Smooth muscle cell of the brain vasculature (primary cell): Measurements from ENCODE around the gene MS4A7.

Source experiments
- DNase-seq: peaks from one replicate; pipeline ENCODE4 v3.0.0-alpha.2; 2012; ENCODE audit warnings: low read depth, low spot score

Gene MS4A7

DNA sequence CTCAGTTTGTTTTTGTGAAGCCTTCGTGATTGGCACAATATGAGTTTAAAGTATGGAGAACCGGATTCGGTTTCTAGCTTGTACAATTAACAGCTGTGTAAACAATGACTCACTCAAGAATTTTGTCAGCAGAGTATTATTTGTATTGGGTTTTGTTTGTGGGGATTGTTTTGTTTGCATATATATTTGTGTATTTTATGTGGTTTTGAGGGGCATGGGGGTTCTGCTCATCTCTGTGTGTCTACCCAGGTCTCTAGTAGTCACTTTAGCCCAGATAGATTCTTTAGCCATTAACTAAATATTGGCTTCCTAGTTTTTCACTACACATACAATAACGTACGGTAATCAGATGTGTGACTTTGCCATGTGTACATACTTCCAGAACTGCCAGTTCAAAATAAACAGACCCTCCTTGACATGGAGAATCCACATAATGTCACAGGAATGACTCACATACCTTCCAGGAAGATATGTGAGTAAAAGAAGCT lies 7.5 kb upstream of the MS4A7 start:
- DNase-seq: no peak

DNA sequence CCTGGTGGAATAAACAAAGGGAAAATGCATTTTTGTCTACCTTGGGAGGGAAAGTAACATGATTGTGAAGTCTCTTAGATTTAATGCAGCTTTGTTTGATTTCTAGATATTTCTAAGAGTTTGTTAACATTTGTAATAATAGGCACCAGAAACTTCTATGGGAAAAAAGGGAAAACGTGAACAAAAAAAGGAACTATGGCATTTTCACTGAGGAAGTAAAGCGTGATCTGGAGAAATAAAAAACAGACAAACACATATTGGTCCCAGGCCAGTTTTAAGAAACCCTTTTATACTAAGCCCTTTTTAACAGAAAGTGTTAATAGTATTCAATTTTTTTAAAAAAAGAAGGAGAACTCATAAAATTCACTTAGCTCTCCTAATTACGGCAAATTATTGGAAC lies 6.9 kb upstream of the MS4A7 start:
- DNase-seq: no peak

- no peak for DNase-seq
These were observed 6.5 kb upstream of the MS4A7 start for GRCh38 chr11:60371854-60372253.

DNA sequence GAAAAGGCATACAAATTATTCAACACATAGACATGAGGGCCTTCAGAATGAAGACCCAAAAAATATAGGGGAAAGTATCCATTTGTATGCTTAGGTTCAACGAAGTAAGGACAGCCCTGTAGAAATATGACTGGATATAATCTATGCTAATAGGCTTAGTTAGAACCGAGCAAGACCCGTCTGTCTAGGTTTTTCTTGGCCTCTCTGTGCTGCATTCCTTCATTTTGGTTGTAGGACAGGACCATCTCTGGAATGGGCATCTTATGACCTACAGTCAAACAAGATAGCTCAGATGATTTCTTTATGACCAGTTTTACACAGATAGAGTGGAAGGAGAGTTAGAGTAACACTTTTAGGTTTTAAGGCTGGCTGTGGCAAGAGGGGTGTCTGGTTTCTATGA lies 5.6 kb upstream of the MS4A7 start:
- DNase-seq: no peak

DNA sequence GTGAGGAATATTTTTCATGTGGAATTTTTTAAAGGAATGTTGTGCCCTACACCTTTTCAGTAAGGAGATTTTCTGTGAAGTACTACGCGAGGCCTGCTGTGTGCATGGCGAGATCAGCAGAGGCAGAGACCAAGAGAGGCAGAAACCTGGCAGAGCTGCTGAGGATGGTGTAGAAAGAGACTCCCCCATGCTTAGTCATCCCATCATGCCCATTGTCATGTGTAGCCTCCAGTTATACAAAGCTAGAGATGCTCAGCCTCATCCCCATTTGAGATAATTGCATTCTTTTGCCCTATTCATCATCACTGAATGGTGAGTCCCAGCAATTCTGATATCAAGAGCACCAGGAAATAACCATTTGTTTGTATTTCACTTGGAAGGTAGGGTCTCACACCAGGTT lies 3.0 kb upstream of the MS4A7 start:
- DNase-seq: no peak

- DNase-seq: no peak
These were observed 1.7 kb upstream of the MS4A7 start for GRCh38 chr11:60376601-60377000.

DNA sequence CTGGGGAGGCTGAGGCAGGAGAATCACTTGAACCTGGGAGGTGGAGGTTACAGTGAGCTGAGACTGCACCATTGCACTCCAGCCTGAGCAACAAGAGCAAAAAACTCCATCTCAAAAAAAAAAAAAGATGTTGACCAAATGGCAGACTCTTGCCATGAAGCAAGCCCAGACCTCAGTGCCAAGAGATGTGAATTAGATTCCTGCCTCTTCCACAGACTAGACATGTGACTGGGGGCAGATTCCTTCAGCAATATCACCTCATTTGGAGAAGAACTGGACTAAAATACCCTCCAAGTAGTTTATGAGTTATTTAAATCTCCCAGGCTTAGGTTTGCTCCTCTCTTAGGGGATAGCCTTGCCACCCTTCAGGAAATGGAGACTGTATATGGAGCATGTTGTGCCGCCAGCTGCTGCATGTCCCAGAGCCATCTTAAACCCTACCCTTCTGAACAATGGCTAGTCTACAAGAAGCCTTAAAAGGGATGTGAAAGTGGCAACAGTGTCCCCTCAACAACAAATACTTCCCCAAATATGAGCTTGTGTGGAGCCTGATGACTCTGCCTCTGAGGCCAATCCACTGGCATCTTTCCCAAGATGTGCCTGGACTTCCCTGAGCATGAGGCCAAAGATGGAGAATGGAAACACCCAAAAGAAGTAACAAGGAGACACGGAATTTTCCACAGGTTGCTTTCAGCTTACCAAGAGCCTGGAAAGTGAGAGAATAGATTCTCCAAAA lies 763 bp upstream of the MS4A7 start:
- no peak for DNase-seq

GRCh38 chr11:60389279-60389910 lies 11.1 kb downstream of the MS4A7 start:
- no peak for DNase-seq

DNA sequence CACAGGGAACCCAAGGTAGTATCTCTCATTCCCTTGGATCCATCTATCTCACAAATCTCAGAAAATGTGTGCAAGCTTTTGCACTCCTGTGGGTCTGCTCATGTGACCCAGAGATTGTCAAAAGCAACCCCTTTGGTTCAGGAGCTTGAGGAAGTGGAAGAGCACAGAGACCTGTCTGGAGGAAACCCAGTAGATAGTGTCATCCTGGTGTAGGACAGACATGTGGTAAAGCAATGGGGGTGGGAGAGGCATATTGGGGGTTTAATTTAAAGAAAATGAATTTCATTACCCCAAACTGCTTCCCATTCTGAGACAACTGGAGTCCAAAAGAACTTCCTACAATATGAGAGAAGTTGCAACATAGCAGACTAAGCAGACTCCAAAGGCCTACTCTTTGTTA lies 12.1 kb downstream of the MS4A7 start:
- DNase-seq: no peak

GRCh38 chr11:60392361-60392760 lies 14.0 kb downstream of the MS4A7 start:
- no peak for DNase-seq

GRCh38 chr11:60393016-60393415 lies 14.7 kb downstream of the MS4A7 start:
- no peak for DNase-seq

- no peak for DNase-seq
These were observed 16.5 kb downstream of the MS4A7 start for GRCh38 chr11:60394666-60395380.

- DNase-seq: no peak
These were observed 18.1 kb downstream of the MS4A7 start, which contains the start of gene MS4A14 for GRCh38 chr11:60396382-60396781. MS4A14 (plus strand) TSS chr11:60396459; CDS start chr11:60396579, 120 bp downstream.

DNA sequence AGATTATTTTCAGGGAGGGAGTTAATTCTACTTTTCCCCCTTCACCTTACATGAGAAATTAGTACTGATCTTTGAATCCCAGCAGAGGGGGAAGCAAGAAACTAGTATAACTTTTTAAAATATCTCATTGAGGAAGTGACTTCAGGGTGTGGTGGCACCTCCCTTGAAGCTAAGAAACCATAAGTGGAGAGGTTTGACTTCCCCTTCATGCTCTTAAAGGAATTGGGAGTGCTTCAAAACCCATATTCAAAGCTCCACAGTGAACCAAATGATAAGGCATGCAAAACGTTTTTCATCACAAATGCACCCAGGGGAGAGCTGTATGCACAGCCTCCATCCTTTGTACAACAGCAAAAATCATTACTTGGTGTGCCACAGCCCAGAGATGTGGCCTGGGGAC lies 18.5 kb downstream of the MS4A7 start:
- no peak for DNase-seq

DNA sequence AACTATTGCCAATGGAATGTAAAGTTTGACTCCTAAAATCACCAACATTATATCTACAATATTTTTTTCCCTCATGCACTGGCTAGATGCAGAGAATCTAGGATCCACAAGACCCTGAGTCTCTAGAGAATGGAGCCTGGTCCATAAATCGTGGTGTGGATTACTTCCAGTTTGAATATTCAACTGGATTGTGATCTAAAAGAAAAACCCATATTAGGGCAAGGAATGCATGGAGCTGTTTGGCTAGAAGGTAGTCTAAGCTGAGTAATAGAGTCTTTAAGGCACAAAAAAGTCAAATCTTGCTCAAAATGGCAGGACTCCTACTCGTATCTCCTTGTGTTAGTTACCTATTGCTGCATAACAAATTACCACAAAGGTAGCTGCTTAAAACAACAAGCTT lies 41.7 kb downstream of the MS4A7 start:
- no peak for DNase-seq

- DNase-seq: no peak
These were observed 44.3 kb downstream of the MS4A7 start for GRCh38 chr11:60422609-60423008.

DNA sequence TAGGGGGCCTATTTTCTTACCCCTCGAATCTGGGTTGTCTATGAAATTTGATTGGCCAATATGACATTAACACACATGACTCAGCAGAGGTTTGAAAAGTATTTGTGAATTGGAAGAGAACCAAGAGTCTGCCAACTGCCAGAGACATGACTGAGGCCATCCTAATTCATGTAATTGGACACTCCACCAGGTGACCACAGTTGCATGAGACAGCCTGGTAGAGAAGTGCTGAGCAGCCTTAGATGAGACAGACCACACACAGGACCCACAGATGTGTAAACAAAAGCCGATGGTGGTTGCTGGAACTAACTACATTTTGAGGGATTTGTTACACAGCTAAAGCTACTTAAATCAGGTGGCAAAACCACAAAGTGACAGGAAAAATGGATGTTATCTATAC lies 50.2 kb downstream of the MS4A7 start:
- no peak for DNase-seq

DNA sequence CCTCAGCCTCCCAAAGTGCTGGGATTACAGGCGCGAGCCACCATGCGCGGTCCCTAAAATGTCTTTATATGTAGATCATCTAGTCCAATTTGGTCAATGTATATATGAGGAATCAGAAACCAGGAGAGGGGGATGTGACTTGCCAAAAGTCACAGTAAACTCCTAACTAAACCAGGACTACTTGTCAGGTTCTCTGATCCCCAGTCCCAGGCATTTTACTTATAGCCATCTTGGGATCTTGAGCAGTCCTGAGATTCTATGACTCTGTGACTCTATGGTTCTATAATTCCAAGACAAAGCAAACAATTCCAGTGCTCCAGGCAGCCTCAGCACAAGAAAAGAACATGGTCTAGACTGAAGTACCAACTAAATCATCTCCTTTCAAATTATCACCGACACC lies 50.9 kb downstream of the MS4A7 start, which contains the start of gene MS4A5:
TSS of gene MS4A5 (plus strand) at position 301 of the 400 bp plus-strand sequence. CDS start 103 bp downstream, outside the sequence.
- DNase-seq: no peak

- DNase-seq: no peak
These were observed 52.9 kb downstream of the MS4A7 start for GRCh38 chr11:60431251-60431650.

DNA sequence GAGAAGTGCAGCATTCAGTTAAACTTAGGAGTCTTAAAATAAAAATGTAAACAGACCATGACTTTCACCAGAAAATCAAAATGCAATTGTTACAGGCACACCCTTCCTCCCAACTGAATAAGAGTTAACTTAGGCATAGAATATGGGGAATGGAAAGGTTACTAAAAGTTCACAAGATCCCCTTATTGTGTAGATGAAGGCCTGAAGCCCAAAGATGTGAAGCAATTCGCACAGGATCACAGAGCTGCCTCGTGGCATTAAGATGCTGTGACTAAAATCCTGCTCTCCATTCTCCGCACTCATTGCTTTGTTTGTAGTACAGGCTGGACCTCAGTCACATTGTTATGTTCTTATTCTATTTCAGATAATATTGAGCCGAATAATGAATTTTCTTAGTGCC lies 55.1 kb downstream of the MS4A7 start:
- DNase-seq: no peak
